GM21367 (cell line): ENCODE data around the gene PSD2.

ENCODE experiments used
- ATAC-seq: cut with Tn5 transposase; IDR thresholded peaks from one replicate; pipeline ENCODE4 v1.9.1; 2021; ENCODE audit not compliant: unreplicated experiment

Gene PSD2

GRCh38 chr5:139763280-139763929, 32.2 kb upstream of the PSD2 start:
- ATAC-seq: no peak

- no peak for ATAC-seq
These were observed 31.4 kb upstream of the PSD2 start for GRCh38 chr5:139763930-139764791.

- ATAC-seq: no peak
These were observed 30.7 kb upstream of the PSD2 start for GRCh38 chr5:139764886-139765408.

GRCh38 chr5:139765409-139766217, 30.0 kb upstream of the PSD2 start:
- ATAC-seq: peak; percentile 77

- no peak for ATAC-seq
These were observed 27.6 kb upstream of the PSD2 start for GRCh38 chr5:139767960-139768359.

GRCh38 chr5:139768807-139769465, 26.7 kb upstream of the PSD2 start:
- no peak for ATAC-seq

GRCh38 chr5:139769477-139769876, 26.1 kb upstream of the PSD2 start:
- no peak for ATAC-seq

- ATAC-seq: no peak
These were observed 24.9 kb upstream of the PSD2 start for GRCh38 chr5:139770722-139771121.

- ATAC-seq: no peak
These were observed 23.4 kb upstream of the PSD2 start for GRCh38 chr5:139772089-139772791.

- no peak for ATAC-seq
These were observed 22.5 kb upstream of the PSD2 start for GRCh38 chr5:139772927-139773690.

GRCh38 chr5:139774980-139775661, 20.5 kb upstream of the PSD2 start:
- no peak for ATAC-seq

GRCh38 chr5:139775872-139776271, 19.7 kb upstream of the PSD2 start:
- ATAC-seq: no peak

GRCh38 chr5:139776861-139777260, 18.7 kb upstream of the PSD2 start:
- no peak for ATAC-seq

- no peak for ATAC-seq
These were observed 12.1 kb upstream of the PSD2 start for GRCh38 chr5:139783436-139783965.

GRCh38 chr5:139784488-139784887, 11.1 kb upstream of the PSD2 start:
- ATAC-seq: no peak

- no peak for ATAC-seq
These were observed 8.4 kb upstream of the PSD2 start for GRCh38 chr5:139787257-139787567.

GRCh38 chr5:139787568-139788293, 7.9 kb upstream of the PSD2 start:
- peak; percentile 65 for ATAC-seq

- no peak for ATAC-seq
These were observed 7.2 kb upstream of the PSD2 start for GRCh38 chr5:139788294-139788910.
